Measurements from ENCODE around the gene ST6GAL1. TPM values are rescaled to one million over a fixed set of nuclear protein-coding genes. Genes with fewer than 3 reads are reported as not detected.

The ST6GAL1 gene
- total and polyA plus RNA-seq, 2 of the 8 experiments (the other 6 are each of a cell fraction or from before 2014, with no cell fraction given): 62.8 to 80.9 TPM

DNA sequence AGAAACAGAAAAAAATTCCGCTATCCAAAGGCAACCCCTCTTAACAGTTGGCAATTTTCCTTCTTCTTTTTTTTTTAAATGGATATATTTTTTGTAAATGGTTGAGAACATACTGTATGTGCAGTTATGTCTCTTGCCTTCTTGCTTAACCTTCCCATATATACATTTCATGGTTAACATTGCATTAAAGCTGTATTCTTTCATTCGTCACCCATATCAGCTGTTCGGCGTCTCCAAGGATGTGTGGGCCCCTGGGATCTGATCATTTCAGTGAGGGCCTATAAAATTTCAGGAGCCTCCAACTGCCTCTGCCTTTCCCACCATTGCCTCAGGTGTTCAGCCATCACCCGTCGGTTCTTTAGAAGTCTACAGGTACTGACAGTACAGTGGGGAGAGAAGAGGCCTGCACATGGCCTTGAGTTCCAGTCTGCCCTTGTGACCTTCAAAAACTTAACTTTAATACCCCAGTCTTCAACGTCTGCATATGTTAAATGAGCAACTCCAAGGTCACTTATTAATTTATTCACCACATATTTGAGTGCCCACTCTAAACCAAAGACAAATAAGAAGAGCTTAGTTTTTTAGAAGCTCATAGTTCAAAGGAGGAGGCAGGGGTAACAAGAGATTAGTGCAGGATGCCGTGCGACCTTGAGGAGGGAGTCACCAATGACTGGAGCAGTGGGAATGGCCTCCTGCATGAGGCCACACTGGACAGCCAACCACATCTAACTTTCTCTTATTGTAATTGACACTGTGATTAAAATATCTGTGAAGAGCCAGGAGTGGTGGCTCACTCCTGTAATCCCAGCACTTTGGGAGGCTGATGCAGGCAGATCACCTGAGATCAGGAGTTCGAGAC is 6.9 kb downstream of the ST6GAL1 start (continued):
- TF ChIP-seq, protein P1, sequence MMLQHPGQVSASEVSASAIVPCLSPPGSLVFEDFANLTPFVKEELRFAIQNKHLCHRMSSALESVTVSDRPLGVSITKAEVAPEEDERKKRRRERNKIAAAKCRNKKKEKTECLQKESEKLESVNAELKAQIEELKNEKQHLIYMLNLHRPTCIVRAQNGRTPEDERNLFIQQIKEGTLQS (IDR thresholded peaks at IDR 0.05; ENCODE audit: insufficient read depth, low read depth, low read length): no peak
- TF ChIP-seq EGR1 (IDR thresholded peaks at IDR 0.05; ENCODE audit: borderline replicate concordance, low read depth, low read length): no peak
- no peak for TF ChIP-seq CBX5 (IDR thresholded peaks at IDR 0.05; ENCODE audit: low read depth, low read length)

Data from H1 (cell line).